AG09309 (cell line): ENCODE measurements around the gene ADNP.

Experiments
- DNase-seq: peaks from one replicate; pipeline ENCODE4 v3.0.0-alpha.2; 2010; ENCODE audit warnings: low read depth
- H3K4me3 ChIP-seq: 2 replicates; pipeline ENCODE4 v1.5.1; 2011; ENCODE audit warnings: mild to moderate bottlenecking, low read depth, low read length, moderate library complexity; ENCODE audit not compliant: control insufficient read depth
- TF ChIP-seq, protein P1 (sequence below): IDR thresholded peaks from 2 replicates; pipeline ENCODE4 v1.5.1; 2011; ENCODE audit warnings: mild to moderate bottlenecking, low read depth, low read length, inconsistent platforms; ENCODE audit not compliant: insufficient read depth, control insufficient read depth; ENCODE audit errors: missing control alignments

ADNP gene

DNA sequence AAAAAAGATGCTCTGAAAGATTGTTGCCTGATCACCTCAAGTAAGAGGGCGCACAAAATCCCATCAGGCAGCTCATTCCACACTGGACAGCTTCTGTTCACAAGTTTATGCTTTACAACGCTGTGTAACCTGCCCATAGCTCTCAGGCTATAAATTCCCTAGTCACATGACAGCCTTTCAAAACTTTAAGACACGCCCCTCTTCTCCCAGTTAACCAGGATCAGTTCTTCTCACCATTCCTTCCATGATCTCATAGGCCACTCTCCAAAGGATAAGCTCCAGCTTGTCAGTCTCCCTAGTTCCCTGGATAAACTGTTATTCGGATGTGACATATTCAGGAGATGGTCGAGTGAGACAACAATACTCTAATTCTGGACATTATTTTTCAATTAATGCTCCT lies 15.0 kb downstream of the ADNP start:
- no peak overlapping the region for H3K4me3 ChIP-seq
- TF ChIP-seq, protein P1, sequence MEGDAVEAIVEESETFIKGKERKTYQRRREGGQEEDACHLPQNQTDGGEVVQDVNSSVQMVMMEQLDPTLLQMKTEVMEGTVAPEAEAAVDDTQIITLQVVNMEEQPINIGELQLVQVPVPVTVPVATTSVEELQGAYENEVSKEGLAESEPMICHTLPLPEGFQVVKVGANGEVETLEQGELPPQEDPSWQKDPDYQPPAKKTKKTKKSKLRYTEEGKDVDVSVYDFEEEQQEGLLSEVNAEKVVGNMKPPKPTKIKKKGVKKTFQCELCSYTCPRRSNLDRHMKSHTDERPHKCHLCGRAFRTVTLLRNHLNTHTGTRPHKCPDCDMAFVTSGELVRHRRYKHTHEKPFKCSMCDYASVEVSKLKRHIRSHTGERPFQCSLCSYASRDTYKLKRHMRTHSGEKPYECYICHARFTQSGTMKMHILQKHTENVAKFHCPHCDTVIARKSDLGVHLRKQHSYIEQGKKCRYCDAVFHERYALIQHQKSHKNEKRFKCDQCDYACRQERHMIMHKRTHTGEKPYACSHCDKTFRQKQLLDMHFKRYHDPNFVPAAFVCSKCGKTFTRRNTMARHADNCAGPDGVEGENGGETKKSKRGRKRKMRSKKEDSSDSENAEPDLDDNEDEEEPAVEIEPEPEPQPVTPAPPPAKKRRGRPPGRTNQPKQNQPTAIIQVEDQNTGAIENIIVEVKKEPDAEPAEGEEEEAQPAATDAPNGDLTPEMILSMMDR = no peak
- no peak for DNase-seq

GRCh38 chr20:50915424-50915823 lies 15.8 kb downstream of the ADNP start:
- TF ChIP-seq, protein P1 = no peak
- DNase-seq = no peak

DNA sequence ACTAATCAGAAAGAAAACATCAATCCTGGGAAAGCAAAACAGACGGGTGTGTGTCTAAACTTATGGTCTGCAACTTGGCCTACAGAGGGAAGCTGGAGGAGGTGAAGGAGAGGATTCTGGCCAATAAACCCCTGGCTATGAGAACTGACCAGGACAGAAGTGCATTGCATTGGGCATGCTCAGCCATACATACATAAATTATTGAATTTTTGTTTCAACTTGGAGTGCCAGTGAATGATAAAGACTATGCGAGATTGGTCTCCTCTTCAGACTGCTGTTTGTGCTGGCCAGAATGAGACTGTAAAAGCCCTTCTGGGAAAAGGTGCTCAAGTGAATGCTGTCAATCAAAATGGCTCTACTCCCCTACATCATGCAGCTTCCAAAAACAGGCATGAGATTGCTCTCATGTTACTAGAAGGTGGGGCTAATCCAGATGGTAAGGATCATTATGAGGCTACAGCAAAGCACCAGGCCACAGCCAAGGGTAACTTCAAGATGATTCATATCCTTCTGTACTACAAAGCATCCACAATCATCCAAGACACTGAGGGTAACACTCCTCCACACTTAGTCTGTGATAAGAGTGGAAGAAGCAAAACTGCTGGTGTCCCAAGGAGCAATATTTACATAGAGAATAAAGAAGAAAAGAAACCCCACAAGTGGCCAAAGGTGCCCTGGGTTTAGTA lies 17.4 kb downstream of the ADNP start:
- TF ChIP-seq, protein P1 = no peak
- DNase-seq = no peak

More at GRCh38 chr20:50915424-50915823, 15.8 kb downstream of the ADNP start:
- no peak overlapping the region for H3K4me3 ChIP-seq

DNA sequence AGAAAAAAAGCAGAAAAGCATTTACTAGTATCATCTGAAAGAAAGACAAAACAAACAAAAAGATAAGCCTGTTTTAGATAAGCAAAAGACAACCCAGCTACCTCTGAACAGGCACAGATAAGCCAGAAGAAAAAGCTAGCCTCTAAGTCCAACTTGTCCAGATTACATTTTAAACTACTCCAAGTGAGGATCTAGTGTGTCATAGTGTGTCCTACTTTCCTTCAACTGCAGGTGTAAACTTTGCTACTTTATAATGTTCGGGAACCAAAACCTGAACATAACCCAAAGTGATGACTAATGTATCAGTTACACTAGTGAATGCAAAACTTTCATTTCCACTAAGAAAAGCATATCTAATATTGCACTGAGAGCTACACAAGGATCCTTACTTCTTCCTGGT lies 19.5 kb downstream of the ADNP start:
- TF ChIP-seq, protein P1 = no peak
- DNase-seq = no peak
- no peak overlapping the region for H3K4me3 ChIP-seq

More for the DNA sequence above, 17.4 kb downstream of the ADNP start:
- no peak overlapping the region for H3K4me3 ChIP-seq

DNA sequence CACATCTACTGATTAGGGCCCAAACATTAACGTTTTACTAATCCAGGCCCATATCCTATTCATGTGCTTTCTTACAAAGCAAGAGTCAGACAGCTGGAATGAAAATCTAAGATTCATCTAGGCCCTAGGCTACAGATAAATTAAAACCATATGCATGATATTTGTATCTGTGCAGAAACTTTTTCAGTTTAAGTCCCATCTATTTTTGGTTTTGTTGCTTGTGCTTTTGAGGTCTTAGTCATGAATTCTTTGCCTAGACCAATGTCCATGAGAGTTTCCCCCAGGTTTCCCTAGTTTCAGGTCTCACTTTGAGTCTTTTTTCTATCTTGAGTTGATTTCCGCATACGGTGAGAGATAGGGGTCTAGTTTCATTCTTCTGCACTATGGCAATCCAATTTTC lies 20.2 kb downstream of the ADNP start:
- peak; percentile 80 for DNase-seq
- H3K4me3 ChIP-seq = no peak overlapping the region
- TF ChIP-seq, protein P1 = no peak

- no peak overlapping the region for H3K4me3 ChIP-seq
- no peak for DNase-seq
- TF ChIP-seq, protein P1 = no peak
These were observed 21.8 kb downstream of the ADNP start for GRCh38 chr20:50909413-50909812.
